Measurements from ENCODE around the gene EDNRB. TPM values are rescaled to one million over a fixed set of nuclear protein-coding genes. Genes with fewer than 3 reads are reported as not detected.
"Not testable (repeated sequence)": the region's sequence is repeated elsewhere in the genome, so short reads cannot be mapped to it uniquely, and the experiment has no call there.

The EDNRB gene
- polyA plus RNA-seq, 1 of the 3 experiments (the other 2 are of a cell fraction), result not detected

DNA sequence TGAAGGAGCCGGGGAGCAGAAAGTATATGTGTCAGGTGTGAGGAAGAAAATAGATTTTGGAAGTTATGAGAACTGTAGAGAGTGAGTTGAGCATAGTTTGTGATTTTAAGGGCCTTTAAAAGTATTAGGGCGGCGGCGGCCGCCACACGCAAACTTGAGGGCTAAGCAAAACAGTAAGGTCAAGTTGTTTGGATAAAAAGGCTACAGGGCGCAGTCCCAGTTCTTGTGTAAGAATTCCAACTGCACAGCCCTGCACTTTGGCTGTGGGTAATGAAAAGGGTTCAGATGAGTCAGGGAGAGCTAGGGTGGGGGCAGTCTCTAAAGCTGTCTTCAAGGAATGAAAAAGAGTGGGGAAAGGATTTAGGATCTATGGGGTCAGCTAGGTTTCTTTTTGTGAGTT is 16.4 kb upstream of the EDNRB start:
- H4K20me1 ChIP-seq (ENCODE audit: insufficient read depth); H3K4me3 ChIP-seq (ENCODE audit: low read depth in 2 of 2, low read length in 1 of 2); CTCF ChIA-PET; H3K9me3 ChIP-seq; H3K4me1 ChIP-seq (ENCODE audit: control insufficient read depth in 1 of 2, insufficient read depth in 2 of 2, low read depth in 1 of 2, low read length in 1 of 2); H3K9ac ChIP-seq; POLR2A ChIA-PET; H3K79me2 ChIP-seq (ENCODE audit: insufficient read depth); H3K27ac ChIP-seq (ENCODE audit: low read depth in 2 of 2, low read length in 1 of 2); H3K9me2 ChIP-seq; DNase-seq; H3K36me3 ChIP-seq (replicated peaks in 1 of 2; ENCODE audit: control insufficient read depth in 1 of 2, insufficient read depth in 2 of 2, low read length in 1 of 2); H2AFZ ChIP-seq (ENCODE audit: low read depth); H3K4me2 ChIP-seq; H3K27me3 ChIP-seq (ENCODE audit: insufficient read depth); H3F3A ChIP-seq (replicated peaks; ENCODE audit: insufficient read depth): not testable (repeated sequence)
- WGBS (ENCODE audit: low lambda C conversion rate), result 64% methylated on average over 7 of the region's 7 CpGs

DNA sequence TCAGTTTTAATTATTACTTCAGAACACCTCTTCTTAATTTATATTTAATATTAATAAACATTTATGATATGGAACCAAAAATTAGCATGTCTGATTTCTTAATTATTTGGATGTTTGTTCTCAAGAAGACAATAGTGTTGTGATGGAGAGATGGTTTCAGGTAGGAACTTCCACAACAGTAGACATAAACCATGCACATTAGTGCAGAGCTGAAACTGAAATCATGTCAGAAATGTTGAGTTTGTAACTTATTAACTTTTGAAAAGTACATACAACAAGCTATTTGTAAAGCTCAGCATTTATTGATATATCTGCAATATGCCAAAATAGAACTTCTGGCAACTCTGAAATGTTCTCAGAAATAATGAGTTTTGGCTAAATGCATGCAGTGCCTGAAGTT is 11.8 kb upstream of the EDNRB start:
- no peaks in the 10 kb centered on the region for H3K79me2 ChIP-seq (ENCODE audit: insufficient read depth)
- H3K9ac ChIP-seq, result no peak overlapping the region
- no peak overlapping the region for H2AFZ ChIP-seq (ENCODE audit: low read depth)
- ChIA-PET POLR2A (no interaction called here), CTCF (no interaction called here)
- no peaks in the 10 kb centered on the region for H3K9me3 ChIP-seq
- no peak for TF ChIP-seq ELF1 (IDR thresholded peaks at IDR 0.05)
- TF ChIP-seq FOXJ3 (CRISPR knock-in tag; IDR thresholded peaks at IDR 0.05), result no peak
- TF ChIP-seq NRF1 (IDR thresholded peaks at IDR 0.05; ENCODE audit: low read depth, low read length), result no peak
- TF ChIP-seq TCF12 (IDR thresholded peaks at IDR 0.05), result no peak
- TF ChIP-seq MXI1 (IDR thresholded peaks at IDR 0.05; ENCODE audit: low read depth, low read length), result no peak
- TF ChIP-seq, protein P1, sequence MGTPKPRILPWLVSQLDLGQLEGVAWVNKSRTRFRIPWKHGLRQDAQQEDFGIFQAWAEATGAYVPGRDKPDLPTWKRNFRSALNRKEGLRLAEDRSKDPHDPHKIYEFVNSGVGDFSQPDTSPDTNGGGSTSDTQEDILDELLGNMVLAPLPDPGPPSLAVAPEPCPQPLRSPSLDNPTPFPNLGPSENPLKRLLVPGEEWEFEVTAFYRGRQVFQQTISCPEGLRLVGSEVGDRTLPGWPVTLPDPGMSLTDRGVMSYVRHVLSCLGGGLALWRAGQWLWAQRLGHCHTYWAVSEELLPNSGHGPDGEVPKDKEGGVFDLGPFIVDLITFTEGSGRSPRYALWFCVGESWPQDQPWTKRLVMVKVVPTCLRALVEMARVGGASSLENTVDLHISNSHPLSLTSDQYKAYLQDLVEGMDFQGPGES (IDR thresholded peaks at IDR 0.05; ENCODE audit: low read depth, low read length), result no peak
- TF ChIP-seq NFIC (IDR thresholded peaks at IDR 0.05; ENCODE audit: borderline replicate concordance), result no peak
- no peak for TF ChIP-seq FOSL2 (IDR thresholded peaks at IDR 0.05; ENCODE audit: borderline replicate concordance, low read depth)
- TF ChIP-seq RXRA (IDR thresholded peaks at IDR 0.05; ENCODE audit: borderline replicate concordance, low read depth), result no peak
- TF ChIP-seq, protein P2, sequence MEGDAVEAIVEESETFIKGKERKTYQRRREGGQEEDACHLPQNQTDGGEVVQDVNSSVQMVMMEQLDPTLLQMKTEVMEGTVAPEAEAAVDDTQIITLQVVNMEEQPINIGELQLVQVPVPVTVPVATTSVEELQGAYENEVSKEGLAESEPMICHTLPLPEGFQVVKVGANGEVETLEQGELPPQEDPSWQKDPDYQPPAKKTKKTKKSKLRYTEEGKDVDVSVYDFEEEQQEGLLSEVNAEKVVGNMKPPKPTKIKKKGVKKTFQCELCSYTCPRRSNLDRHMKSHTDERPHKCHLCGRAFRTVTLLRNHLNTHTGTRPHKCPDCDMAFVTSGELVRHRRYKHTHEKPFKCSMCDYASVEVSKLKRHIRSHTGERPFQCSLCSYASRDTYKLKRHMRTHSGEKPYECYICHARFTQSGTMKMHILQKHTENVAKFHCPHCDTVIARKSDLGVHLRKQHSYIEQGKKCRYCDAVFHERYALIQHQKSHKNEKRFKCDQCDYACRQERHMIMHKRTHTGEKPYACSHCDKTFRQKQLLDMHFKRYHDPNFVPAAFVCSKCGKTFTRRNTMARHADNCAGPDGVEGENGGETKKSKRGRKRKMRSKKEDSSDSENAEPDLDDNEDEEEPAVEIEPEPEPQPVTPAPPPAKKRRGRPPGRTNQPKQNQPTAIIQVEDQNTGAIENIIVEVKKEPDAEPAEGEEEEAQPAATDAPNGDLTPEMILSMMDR (IDR thresholded peaks at IDR 0.05), result no peak
- TF ChIP-seq POLR2AphosphoS5 (IDR thresholded peaks at IDR 0.05; ENCODE audit: low read depth, low read length), result no peak
- no peaks in the 10 kb centered on the region for H3K9me2 ChIP-seq
- DNase-seq, result no peak
- H3K4me3 ChIP-seq (ENCODE audit: low read depth in 2 of 2, low read length in 1 of 2), result no peak overlapping the region
- H3K27ac ChIP-seq (ENCODE audit: low read depth in 2 of 2, low read length in 1 of 2), result no peak overlapping the region
- H3K4me2 ChIP-seq, result no peak overlapping the region
- no peaks in the 10 kb centered on the region for H3K4me1 ChIP-seq (ENCODE audit: control insufficient read depth in 1 of 2, insufficient read depth in 2 of 2, low read depth in 1 of 2, low read length in 1 of 2)
- H3F3A ChIP-seq (replicated peaks; ENCODE audit: insufficient read depth), result no peaks in the 10 kb centered on the region
- no peaks in the 10 kb centered on the region for H4K20me1 ChIP-seq (ENCODE audit: insufficient read depth)
- no peaks in the 10 kb centered on the region for H3K36me3 ChIP-seq (replicated peaks in 1 of 2; ENCODE audit: control insufficient read depth in 1 of 2, insufficient read depth in 2 of 2, low read length in 1 of 2)
- H3K27me3 ChIP-seq (ENCODE audit: insufficient read depth), result no peaks in the 10 kb centered on the region

DNA sequence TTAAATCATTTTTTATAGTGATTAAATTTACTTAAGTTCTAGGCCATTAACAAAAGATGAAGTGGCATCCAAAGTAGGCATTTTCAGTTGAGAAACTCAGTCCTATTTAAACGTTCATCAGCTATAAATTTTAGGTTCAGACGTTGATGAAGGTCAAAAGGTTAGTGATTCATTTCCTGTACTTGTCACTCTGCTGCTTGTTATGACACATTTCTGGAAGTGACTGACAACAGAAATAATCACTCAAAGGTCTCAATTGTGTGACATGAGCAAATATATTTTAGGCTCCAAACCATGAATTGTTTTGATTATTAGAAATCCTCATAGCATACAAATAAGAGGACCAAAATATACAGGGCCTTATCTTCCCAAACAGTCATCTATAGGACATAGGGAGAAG is 10.3 kb upstream of the EDNRB start:
- Histone ChIP-seq H3F3A (replicated peaks; ENCODE audit: insufficient read depth) (no peaks in the 10 kb centered on the region), H3K9me2 (no peaks in the 10 kb centered on the region), H3K36me3 (replicated peaks in 1 of 2; ENCODE audit: control insufficient read depth in 1 of 2, insufficient read depth in 2 of 2, low read length in 1 of 2) (no peaks in the 10 kb centered on the region), H3K4me1 (ENCODE audit: control insufficient read depth in 1 of 2, insufficient read depth in 2 of 2, low read depth in 1 of 2, low read length in 1 of 2) (no peaks in the 10 kb centered on the region), H3K79me2 (ENCODE audit: insufficient read depth) (no peaks in the 10 kb centered on the region), H3K9ac (no peak overlapping the region), H3K9me3 (no peaks in the 10 kb centered on the region), H2AFZ (ENCODE audit: low read depth) (no peak overlapping the region), H3K4me2 (no peak overlapping the region), H3K27ac (ENCODE audit: low read depth in 2 of 2, low read length in 1 of 2) (no peak overlapping the region), H4K20me1 (ENCODE audit: insufficient read depth) (no peaks in the 10 kb centered on the region), H3K27me3 (ENCODE audit: insufficient read depth) (no peaks in the 10 kb centered on the region), H3K4me3 (ENCODE audit: low read depth in 2 of 2, low read length in 1 of 2) (no peak overlapping the region)
- 0% methylated on average over 2 of the region's 2 CpGs for WGBS (ENCODE audit: low lambda C conversion rate)
- CTCF ChIA-PET, result no interaction called here
- DNase-seq, result no peak
- POLR2A ChIA-PET, result no interaction called here
- no peak for TF ChIP-seq FOSL2 (IDR thresholded peaks at IDR 0.05; ENCODE audit: borderline replicate concordance, low read depth)
- TF ChIP-seq MEF2A (IDR thresholded peaks at IDR 0.05; ENCODE audit: borderline replicate concordance, low read depth), result no peak
- no peak for TF ChIP-seq TEAD4 (IDR thresholded peaks at IDR 0.05; ENCODE audit: borderline replicate concordance, insufficient read depth)
- TF ChIP-seq, protein P1 (IDR thresholded peaks at IDR 0.05; ENCODE audit: low read depth, low read length), result no peak
- no peak for TF ChIP-seq TCF12 (IDR thresholded peaks at IDR 0.05)
- TF ChIP-seq, protein P3, sequence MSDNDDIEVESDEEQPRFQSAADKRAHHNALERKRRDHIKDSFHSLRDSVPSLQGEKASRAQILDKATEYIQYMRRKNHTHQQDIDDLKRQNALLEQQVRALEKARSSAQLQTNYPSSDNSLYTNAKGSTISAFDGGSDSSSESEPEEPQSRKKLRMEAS (IDR thresholded peaks at IDR 0.05; ENCODE audit: low read depth), result no peak
- no peak for TF ChIP-seq POLR2AphosphoS5 (IDR thresholded peaks at IDR 0.05; ENCODE audit: low read depth, low read length)
- TF ChIP-seq, protein P4, sequence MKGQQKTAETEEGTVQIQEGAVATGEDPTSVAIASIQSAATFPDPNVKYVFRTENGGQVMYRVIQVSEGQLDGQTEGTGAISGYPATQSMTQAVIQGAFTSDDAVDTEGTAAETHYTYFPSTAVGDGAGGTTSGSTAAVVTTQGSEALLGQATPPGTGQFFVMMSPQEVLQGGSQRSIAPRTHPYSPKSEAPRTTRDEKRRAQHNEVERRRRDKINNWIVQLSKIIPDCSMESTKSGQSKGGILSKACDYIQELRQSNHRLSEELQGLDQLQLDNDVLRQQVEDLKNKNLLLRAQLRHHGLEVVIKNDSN (IDR thresholded peaks at IDR 0.05; ENCODE audit: borderline replicate concordance, low read depth), result no peak
- TF ChIP-seq YY1 (IDR thresholded peaks at IDR 0.05; ENCODE audit: low read depth), result no peak
- no peak for TF ChIP-seq SMC3 (IDR thresholded peaks at IDR 0.05; ENCODE audit: low read depth, low read length)
- TF ChIP-seq NRF1 (IDR thresholded peaks at IDR 0.05; ENCODE audit: low read depth, low read length), result no peak
- TF ChIP-seq JUND (IDR thresholded peaks at IDR 0.05), result no peak
- no peak for TF ChIP-seq RAD21 (IDR thresholded peaks at IDR 0.05; ENCODE audit: low read length)
- no peak for TF ChIP-seq NFIC (IDR thresholded peaks at IDR 0.05; ENCODE audit: borderline replicate concordance)
